T-helper 22 cell (primary cell): Measurements from ENCODE around the gene GOLGA6C.
A peak's percentile ranks its signal among the peaks of the same experiment; 100 is the strongest.
"Not testable (repeated sequence)": the region's sequence is repeated elsewhere in the genome, so short reads cannot be mapped to it uniquely, and the experiment has no call there.

Source experiments
- DNase-seq: peaks from one replicate; pipeline ENCODE4 v3.0.0-alpha.2; 2020; ENCODE audit warnings: low read depth

GOLGA6C gene

GRCh38 chr15:75258620-75259343 is 648 bp downstream of the GOLGA6C start:
- DNase-seq = not testable (repeated sequence)

- not testable (repeated sequence) for DNase-seq
Measured at GRCh38 chr15:75259873-75260272, 1.7 kb downstream of the GOLGA6C start.

DNA sequence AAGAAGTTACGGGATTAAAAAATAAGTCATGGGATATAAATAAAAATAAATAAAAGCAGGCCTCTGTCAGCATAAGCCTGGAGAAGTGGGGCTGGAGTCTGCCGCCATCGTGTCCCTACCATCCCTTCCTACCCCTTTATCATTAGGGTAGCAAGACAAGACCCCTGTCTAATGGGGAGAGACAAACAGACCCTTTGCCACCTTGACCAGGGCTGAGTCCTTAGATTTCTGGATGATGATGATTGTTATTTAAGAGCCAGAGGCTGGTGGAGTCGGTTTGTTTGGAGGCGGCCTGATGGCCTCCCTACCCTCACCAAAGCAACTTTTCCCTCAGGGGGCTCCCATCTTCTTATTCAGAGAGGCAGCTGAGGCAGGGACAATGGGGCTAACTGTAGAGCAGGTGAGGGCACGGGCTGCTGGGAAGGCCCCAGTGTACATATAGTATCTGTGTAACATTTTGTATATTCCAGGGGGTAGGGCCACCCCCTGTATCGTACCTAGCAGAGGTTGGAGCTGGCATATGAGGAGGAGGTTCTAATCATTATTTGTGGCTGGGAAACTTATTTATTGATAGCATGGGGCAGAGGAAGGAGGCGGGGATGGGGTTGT is 15.7 kb downstream of the GOLGA6C start:
- DNase-seq = not testable (repeated sequence)

- DNase-seq = peak; percentile 2
Measured at GRCh38 chr15:75274509-75275107, 16.5 kb downstream of the GOLGA6C start.

GRCh38 chr15:75275617-75276016 is 17.5 kb downstream of the GOLGA6C start:
- DNase-seq = not testable (repeated sequence)

- not testable (repeated sequence) for DNase-seq
Measured at GRCh38 chr15:75278497-75278896, 20.4 kb downstream of the GOLGA6C start.

DNA sequence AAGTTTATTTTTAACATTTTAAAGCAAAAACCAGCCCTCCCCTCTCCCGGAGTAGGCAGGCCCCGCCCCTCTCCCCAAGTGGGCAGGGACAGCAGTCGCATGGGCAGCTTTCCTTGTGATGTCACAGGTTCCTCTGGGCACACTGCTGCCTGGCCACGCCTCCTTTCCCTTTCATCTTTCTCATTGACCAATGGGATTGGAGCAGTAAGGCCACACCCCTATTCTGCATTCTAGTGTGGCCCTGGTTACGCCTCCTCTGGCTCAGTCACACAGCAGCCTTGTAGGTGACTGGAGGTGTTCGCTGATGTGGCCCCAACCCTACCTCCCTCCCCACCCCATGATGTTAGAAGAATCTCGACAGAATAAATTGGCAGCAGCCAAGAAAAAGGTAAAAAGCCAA is 24.4 kb downstream of the GOLGA6C start, which contains the start of gene GOLGA6D:
Gene GOLGA6D (plus strand): TSS at position 264 of the 400 bp plus-strand sequence. CDS start 41 bp downstream, at position 305.
- not testable (repeated sequence) for DNase-seq

GRCh38 chr15:75284152-75284551 is 26.0 kb downstream of the GOLGA6C start:
- not testable (repeated sequence) for DNase-seq

DNA sequence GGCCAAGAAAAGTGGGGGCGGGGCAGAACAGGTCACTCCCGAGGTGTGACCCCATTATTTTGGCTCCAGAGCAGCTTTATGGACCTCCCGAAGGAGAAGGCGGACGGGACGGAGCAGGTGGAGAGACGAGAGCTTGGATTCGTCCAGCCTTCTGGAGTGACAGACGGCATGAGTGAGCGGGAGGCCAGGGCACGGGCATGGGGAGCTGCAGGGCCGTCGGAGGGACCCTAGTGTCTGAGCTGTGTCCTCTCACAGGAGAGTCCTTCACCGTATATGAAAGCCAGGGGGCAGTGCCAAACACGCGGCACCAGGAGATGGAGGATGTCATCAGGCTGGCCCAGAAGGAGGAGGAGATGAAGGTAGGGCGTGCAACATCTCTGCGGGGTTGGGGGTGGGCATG is 35.5 kb downstream of the GOLGA6C start:
- DNase-seq = not testable (repeated sequence)

GRCh38 chr15:75298541-75299310 is 40.6 kb downstream of the GOLGA6C start:
- DNase-seq = not testable (repeated sequence)

DNA sequence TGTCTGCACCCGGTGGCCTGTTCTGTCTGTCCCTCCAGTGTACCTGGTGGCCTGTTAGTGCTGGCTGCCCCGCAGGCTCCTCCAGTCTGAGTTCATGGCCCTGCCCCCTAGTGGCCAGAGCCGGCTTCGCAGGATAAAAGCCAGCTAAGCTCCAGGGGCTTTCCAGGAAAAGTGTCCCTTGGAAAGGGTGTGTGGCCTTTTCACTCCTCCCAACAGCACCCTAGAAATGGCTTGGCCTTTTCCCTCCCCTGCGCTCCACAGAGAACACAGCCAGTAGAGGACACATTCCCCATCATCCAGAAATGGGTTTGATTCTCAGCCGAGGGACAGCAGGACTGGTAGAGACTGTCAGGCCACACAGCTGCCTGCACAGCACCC is 41.2 kb downstream of the GOLGA6C start:
- peak; percentile 23 for DNase-seq

DNA sequence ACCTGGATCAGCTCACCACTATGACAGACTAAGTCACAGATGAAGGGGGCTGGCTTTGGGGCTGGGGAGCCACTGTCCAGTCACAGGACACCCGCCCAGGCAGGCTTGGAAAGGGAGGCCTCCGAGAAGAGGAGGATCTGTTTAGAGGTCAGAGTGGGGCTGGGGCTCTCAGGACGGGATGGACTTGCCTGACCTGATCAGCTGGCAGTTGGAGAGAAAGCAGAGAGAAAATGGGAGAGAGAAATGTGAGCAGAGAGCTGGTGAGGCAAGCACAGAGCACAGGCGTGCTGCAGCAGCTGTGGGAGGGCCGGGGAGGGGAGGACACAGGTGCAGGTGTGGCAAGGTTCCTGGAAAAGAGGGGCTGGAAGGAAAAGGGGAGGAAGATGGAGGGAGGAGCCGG is 41.9 kb downstream of the GOLGA6C start:
- DNase-seq = not testable (repeated sequence)

- DNase-seq = no peak
Measured at GRCh38 chr15:75302318-75302717, 44.2 kb downstream of the GOLGA6C start.

- DNase-seq = not testable (repeated sequence)
Measured at GRCh38 chr15:75302753-75303152, 44.6 kb downstream of the GOLGA6C start.

GRCh38 chr15:75306188-75306587 is 48.1 kb downstream of the GOLGA6C start:
- no peak for DNase-seq

DNA sequence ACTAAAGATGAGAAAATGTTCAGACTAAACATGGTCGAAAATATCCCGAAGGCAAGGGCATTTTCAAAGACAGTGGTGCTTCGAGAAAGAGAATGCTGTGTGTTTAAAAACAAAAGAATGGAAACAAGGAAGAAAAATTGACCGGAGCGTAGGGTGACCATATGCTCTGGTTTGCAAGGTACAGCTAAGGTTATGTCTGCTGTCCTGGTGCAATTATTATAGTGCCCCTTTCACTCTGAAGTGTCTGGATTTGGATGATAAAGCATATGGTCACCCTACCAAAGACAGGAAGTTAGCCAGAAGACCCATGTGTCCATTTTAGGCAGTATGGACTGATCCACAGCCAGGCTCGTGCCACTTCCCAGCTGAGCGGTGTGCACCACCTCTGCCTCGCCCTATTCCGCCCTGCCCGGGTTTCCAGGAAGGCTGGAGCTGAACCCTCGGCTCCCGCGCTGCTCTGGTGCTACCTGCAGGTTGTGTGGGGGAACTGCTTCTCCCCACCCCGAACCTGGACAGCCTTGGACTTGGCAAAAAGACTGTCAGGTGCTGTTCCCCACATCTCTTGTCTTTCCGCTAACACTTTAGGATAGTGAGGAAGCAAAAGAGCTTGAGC is 49.8 kb downstream of the GOLGA6C start:
- DNase-seq = no peak

DNA sequence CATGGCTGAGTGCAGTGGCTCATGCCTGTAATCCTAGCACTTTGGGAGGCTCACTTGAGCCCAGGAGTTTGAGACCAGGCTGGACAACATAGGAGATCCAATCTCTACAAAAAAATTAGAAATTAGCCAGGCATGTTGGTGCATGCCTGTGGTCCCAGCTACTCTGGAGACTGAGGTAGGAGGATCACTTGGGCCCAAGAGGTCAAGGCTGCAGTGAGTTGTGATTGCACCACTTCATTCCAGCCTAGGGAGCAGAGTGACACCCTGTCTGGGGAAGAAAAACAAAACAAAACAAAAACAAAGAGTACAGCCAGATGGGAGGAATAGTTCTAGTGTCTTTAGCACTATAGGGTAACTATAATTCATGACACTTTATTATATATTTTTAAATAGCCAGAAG is 51.6 kb downstream of the GOLGA6C start:
- no peak for DNase-seq

- DNase-seq = not testable (repeated sequence)
Measured at GRCh38 chr15:75312548-75312947, 54.4 kb downstream of the GOLGA6C start.

- DNase-seq = no peak
Measured at GRCh38 chr15:75313116-75313845, 55.1 kb downstream of the GOLGA6C start.

- DNase-seq = no peak
Measured at GRCh38 chr15:75314552-75315290, 56.6 kb downstream of the GOLGA6C start.
